Femur (tissue), 1 donor: ENCODE results near the gene DNAH1.
A peak's percentile ranks its signal among the peaks of the same experiment; 100 is the strongest.
"Not testable (repeated sequence)": the region's sequence is repeated elsewhere in the genome, so short reads cannot be mapped to it uniquely, and the experiment has no call there.

ENCODE experiments used
- DNase-seq: peaks from one replicate; pipeline ENCODE4 v3.0.0-alpha.2; 2017

Gene DNAH1

GRCh38 chr3:52315977-52316764 is at the start of gene DNAH1:
DNAH1 (plus strand) TSS chr3:52316319; CDS start chr3:52322443, 6,124 bp downstream.
- no peak for DNase-seq

GRCh38 chr3:52268036-52268435 is 48.1 kb upstream of the DNAH1 start:
- no peak for DNase-seq

GRCh38 chr3:52269776-52270175 is 46.3 kb upstream of the DNAH1 start:
- DNase-seq, result no peak

- no peak for DNase-seq
These were observed 45.8 kb upstream of the DNAH1 start for GRCh38 chr3:52270252-52270754.

GRCh38 chr3:52272172-52272571 is 43.9 kb upstream of the DNAH1 start:
- DNase-seq, result not testable (repeated sequence)

GRCh38 chr3:52272831-52273230 is 43.3 kb upstream of the DNAH1 start:
- no peak for DNase-seq

GRCh38 chr3:52274781-52275180 is 41.3 kb upstream of the DNAH1 start:
- not testable (repeated sequence) for DNase-seq

GRCh38 chr3:52277071-52277964 is 38.8 kb upstream of the DNAH1 start:
- peak; percentile 84 for DNase-seq

- no peak for DNase-seq
These were observed 38.1 kb upstream of the DNAH1 start for GRCh38 chr3:52277972-52278509.

- DNase-seq, result peak; percentile 98
These were observed 37.5 kb upstream of the DNAH1 start, which contains the start of gene WDR82 for GRCh38 chr3:52278510-52279069. WDR82 (minus strand) TSS chr3:52278649; CDS start chr3:52278361, 288 bp downstream.

GRCh38 chr3:52279596-52279995 is 36.5 kb upstream of the DNAH1 start:
- DNase-seq, result no peak

- DNase-seq, result no peak
These were observed 36.1 kb upstream of the DNAH1 start for GRCh38 chr3:52280050-52280461.

GRCh38 chr3:52281981-52282801 is 33.9 kb upstream of the DNAH1 start:
- DNase-seq, result no peak

GRCh38 chr3:52283306-52283705 is 32.8 kb upstream of the DNAH1 start:
- no peak for DNase-seq

GRCh38 chr3:52284051-52284450 is 32.1 kb upstream of the DNAH1 start:
- DNase-seq, result not testable (repeated sequence)

- DNase-seq, result no peak
These were observed 29.4 kb upstream of the DNAH1 start for GRCh38 chr3:52286777-52287110.

- no peak for DNase-seq
These were observed 27.4 kb upstream of the DNAH1 start for GRCh38 chr3:52288674-52289073.

GRCh38 chr3:52289338-52289746 is 26.8 kb upstream of the DNAH1 start:
- no peak for DNase-seq

- peak; percentile 19 for DNase-seq
These were observed 26.1 kb upstream of the DNAH1 start for GRCh38 chr3:52289747-52290595.

- peak; percentile 17 for DNase-seq
These were observed 25.3 kb upstream of the DNAH1 start for GRCh38 chr3:52290596-52291507.
